Activated CD8-positive, alpha-beta memory T cell treated with anti-CD3 and anti-CD28 coated beads, Interleukin-2, amount 50 U/mL, for 48 hours (primary cell): ENCODE results near the gene TRAIP.
A peak's percentile ranks its signal among the peaks of the same experiment; 100 is the strongest.
"Not testable (repeated sequence)": the region's sequence is repeated elsewhere in the genome, so short reads cannot be mapped to it uniquely, and the experiment has no call there.

Source experiments
- DNase-seq: peaks from one replicate; pipeline ENCODE4 v3.0.0-alpha.2; 2020

The TRAIP gene

GRCh38 chr3:49790626-49791411 is 65.5 kb downstream of the TRAIP start:
- DNase-seq: no peak

- no peak for DNase-seq
These were observed 68.3 kb downstream of the TRAIP start for GRCh38 chr3:49788056-49788455.

GRCh38 chr3:49787536-49787935 is 68.8 kb downstream of the TRAIP start:
- no peak for DNase-seq

- no peak for DNase-seq
These were observed 69.2 kb downstream of the TRAIP start for GRCh38 chr3:49787182-49787464.

GRCh38 chr3:49786357-49787181 is 69.8 kb downstream of the TRAIP start, which contains the start of gene IP6K1:
Gene IP6K1 (minus strand): TSS chr3:49786542. CDS start chr3:49748040, 38,502 bp downstream.
- DNase-seq: peak; percentile 98

GRCh38 chr3:49785565-49786356 is 70.6 kb downstream of the TRAIP start:
- no peak for DNase-seq

GRCh38 chr3:49782277-49782676 is 74.1 kb downstream of the TRAIP start:
- DNase-seq: not testable (repeated sequence)

GRCh38 chr3:49781415-49782199 is 74.8 kb downstream of the TRAIP start:
- no peak for DNase-seq

- not testable (repeated sequence) for DNase-seq
These were observed 75.4 kb downstream of the TRAIP start for GRCh38 chr3:49780975-49781365.

- no peak for DNase-seq
These were observed 76.0 kb downstream of the TRAIP start for GRCh38 chr3:49780080-49780974.

GRCh38 chr3:49779358-49780079 is 76.8 kb downstream of the TRAIP start:
- DNase-seq: no peak
